Ovary (tissue), 3 donors: Measurements from ENCODE around the gene GLB1L3.

Experiments used
- CTCF ChIP-seq, 3 donors: fragments of 450-650 bp in 2 of 3; fragments of 200-600 bp in 1 of 3; IDR thresholded peaks; one replicate each; pipeline versions ENCODE4 v1.5.1 to v1.8.0; 2016 to 2022; ENCODE audit warnings: antibody characterized with exemption in 3 of 3, mild to moderate bottlenecking in 1 of 3
- EP300 ChIP-seq: sonication (generic); formaldehyde crosslinking; IDR thresholded peaks from one replicate; pipeline ENCODE4 v1.6.1; 2017; ENCODE audit warnings: antibody characterized with exemption
- POLR2A ChIP-seq: fragments of 450-650 bp; IDR thresholded peaks from one replicate; pipeline ENCODE4 v1.6.1; 2017; ENCODE audit warnings: antibody characterized with exemption, mild to moderate bottlenecking, moderate library complexity
- donor health status: DM: no; HTN: no; CAD: no.

- TF ChIP-seq EP300 = no peak
- no peak for TF ChIP-seq CTCF (IDR thresholded peaks at IDR 0.05)
- no peak for TF ChIP-seq POLR2A
Measured at GRCh38 chr11:134273317-134273712, 2.9 kb upstream of the GLB1L3 start.
